GM19468 (cell line): ENCODE data around the gene EDEM2.
"Not testable (repeated sequence)": the region's sequence is repeated elsewhere in the genome, so short reads cannot be mapped to it uniquely, and the experiment has no call there.

Source experiments
- ATAC-seq: cut with Tn5 transposase; IDR thresholded peaks from one replicate; pipeline ENCODE4 v1.9.1; 2021; ENCODE audit warnings: mild to moderate bottlenecking, moderate library complexity, moderate number of reproducible peaks; ENCODE audit not compliant: unreplicated experiment; ENCODE audit errors: extremely low read depth

The EDEM2 gene

DNA sequence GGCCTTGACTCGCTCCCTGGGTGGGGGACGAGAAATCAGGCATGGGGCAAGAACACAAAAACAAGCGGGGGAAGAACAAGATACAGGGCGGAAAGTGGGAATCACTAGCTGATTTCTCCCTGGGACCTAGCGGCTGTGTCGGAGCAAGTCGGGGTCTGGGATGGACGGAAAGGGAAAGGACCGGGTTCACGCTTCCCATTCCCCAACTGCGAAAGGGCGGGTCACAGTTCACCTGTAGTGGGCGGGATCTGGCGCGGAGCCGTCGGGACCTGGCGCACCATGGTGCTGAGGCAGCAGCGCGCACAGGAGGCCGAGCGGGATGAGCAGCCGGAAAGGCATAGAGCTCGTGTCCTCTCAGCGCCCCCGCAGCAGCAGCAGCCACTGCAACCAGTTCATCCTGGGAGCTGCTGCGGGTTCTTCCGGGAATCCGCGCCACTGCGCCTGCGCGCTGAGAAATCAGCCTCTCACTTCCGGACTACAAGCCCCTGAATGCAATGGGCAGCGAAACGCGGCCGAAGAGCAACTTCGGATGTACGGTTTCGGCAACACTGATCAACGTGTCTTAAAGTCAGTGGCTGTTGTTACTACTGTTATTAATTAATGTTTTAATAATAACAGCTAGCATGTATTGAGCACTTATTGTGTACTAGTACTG is at the start of gene EDEM2:
Gene EDEM2, minus strand, starts transcription at position 417 of the 655 bp plus-strand sequence. Its CDS starts 78 bp downstream, at position 339.
- no peak for ATAC-seq

DNA sequence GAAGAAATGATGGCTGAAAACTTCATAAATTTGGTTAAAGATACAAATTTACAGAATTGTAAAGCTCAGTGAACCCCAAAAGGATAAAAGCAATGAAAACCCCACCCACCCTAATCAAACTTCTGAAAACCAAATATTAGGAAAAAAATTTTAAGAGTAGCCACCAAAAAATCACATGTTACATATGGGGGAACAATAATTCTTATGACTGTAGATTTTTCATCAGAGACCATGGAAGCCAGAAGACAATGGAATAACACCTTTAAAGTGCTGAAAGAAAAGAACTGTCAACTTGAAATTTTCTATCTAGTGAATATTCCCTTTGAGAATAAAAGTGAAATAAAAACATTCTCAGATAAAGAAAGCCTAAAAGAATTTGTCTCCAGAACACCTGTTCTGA is 49.2 kb upstream of the EDEM2 start:
- no peak for ATAC-seq

- not testable (repeated sequence) for ATAC-seq
Observed at GRCh38 chr20:35193031-35193791, 46.1 kb upstream of the EDEM2 start.

- no peak for ATAC-seq
Observed at GRCh38 chr20:35192118-35192872, 45.2 kb upstream of the EDEM2 start.

- ATAC-seq: no peak
Observed at GRCh38 chr20:35191419-35192117, 44.4 kb upstream of the EDEM2 start.

DNA sequence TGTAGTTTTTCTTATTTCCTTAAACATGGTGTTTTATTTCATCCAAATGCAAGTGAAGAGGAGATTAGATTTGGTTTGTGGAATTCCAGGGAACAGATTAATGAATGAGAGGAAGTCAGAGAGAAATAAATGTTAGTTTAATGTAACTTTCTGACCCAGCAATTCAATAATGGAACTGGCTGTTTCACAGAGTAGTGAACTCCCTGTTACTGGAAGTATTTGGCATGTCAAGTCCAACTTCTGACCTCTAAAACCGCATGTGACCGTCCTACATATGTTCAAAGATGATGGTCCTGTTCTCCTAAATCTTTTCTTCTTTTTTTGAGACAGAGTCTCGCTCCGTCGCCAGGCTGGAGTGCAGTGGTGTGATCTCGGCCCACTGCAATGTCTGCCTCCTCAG is 43.4 kb upstream of the EDEM2 start:
- ATAC-seq: no peak

DNA sequence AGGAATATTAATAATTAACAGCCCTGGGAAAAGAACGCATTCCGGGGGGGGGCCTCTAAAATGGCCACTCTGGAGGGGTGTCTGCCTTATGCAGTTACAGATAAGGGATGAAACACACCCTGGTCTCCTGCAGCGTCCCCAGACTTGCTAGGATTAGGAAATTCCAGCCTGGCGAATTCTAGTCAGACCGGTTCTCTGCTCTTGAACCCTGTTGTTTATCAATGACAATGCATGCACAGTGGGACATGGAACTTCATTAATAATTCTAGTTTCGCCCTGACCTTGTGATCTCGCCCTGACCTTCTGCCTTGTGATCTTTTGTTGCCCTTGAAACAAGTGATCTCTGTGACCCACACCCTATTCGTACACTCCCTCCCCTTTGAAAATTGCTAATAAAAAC is 42.1 kb upstream of the EDEM2 start:
- ATAC-seq: not testable (repeated sequence)

GRCh38 chr20:35187584-35188190 is 40.6 kb upstream of the EDEM2 start:
- ATAC-seq: no peak

- not testable (repeated sequence) for ATAC-seq
Observed at GRCh38 chr20:35186691-35187289, 39.7 kb upstream of the EDEM2 start.

DNA sequence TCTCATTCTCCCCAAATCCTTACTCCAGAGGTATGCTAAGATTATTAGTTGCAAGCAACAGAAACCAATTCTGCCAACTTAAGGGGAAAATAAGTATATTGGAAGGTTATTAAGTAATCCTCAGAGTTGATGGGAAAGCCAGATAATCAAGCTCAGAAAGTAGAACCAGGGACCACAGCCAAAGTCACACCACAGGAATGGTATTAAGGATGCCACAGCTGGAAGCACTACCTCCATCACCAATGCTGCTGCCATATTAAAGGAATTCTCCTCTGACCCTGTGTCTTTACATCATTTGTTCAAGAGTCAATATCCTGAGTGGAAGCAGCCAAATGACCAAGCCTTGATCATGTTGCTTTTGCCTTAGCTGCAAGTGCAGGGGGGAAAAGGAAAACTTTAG is 34.6 kb upstream of the EDEM2 start:
- no peak for ATAC-seq

DNA sequence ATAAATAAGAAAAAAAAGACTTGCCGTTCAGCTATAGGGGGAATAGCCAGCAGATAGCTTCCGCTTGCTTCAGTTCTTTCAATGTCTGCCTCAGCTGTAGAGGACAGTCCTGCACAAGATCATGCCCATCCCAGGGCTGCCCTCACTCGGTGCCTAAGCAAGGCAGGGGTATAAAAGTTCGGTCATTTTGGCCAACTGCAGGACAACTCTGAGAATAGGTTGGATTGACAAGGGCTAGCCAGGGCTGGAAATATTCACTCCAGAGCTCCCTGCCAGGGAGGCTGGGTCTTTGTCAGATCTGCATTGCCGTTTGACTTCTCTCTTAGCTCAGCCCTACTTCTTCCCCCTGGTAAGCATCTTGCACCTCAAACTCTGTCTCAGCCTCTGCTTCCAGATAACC is 33.1 kb upstream of the EDEM2 start:
- ATAC-seq: no peak

DNA sequence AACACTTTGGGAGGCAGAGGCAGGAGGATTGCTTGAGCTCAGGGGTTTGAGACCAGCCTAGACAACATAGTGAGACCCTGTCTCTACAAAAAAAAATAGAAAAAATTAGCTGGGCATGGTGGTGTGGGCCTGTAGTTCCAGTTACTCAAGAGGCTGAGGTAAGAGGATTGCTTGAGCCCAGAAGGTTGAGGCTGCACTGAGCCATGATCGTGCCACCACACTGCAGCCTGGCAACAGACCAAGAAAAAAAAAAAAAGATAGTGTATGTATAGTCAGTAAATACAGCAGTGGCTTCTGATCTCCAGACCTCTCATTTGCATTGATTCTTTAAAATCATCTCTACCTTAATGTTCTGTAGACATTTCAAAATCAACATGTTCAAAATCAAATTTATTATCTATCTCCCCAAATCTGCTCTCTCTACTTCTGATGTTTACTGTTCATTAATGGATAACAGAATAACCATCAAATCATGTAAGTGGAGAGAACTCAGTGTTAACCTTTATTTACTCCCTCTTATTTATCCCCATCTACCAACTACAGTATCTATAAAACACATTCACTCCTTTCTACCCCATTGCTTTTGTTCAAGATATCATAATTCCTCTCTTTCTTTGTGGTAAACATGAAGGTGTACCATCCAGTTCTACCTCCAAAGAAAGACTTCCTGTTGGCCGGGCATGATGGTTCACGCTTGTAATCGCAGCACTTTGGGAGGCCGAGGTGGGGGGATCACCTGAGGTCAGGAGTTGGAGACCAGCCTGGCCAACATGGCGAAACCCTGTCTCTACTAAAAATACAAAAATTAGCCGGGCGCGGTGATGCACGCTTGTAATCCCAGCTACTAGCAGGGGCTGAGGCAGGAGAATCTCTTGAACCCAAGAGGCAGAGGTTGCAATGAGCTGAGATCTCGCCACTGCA is 32.4 kb upstream of the EDEM2 start:
- ATAC-seq: no peak

DNA sequence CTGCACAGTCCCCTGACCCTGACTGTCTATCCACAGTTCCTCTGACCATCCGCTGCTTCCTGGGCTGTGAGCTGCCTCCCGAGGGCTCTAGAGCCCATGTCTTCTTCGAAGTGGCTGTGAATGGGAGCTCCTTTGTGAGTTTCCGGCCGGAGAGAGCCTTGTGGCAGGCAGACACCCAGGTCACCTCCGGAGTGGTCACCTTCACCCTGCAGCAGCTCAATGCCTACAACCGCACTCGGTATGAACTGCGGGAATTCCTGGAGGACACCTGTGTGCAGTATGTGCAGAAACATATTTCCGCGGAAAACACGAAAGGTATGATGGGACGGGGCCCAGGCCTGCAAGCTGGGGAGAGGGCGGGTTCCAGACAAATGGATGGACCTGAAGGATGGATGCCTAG is 29.0 kb upstream of the EDEM2 start:
- no peak for ATAC-seq

DNA sequence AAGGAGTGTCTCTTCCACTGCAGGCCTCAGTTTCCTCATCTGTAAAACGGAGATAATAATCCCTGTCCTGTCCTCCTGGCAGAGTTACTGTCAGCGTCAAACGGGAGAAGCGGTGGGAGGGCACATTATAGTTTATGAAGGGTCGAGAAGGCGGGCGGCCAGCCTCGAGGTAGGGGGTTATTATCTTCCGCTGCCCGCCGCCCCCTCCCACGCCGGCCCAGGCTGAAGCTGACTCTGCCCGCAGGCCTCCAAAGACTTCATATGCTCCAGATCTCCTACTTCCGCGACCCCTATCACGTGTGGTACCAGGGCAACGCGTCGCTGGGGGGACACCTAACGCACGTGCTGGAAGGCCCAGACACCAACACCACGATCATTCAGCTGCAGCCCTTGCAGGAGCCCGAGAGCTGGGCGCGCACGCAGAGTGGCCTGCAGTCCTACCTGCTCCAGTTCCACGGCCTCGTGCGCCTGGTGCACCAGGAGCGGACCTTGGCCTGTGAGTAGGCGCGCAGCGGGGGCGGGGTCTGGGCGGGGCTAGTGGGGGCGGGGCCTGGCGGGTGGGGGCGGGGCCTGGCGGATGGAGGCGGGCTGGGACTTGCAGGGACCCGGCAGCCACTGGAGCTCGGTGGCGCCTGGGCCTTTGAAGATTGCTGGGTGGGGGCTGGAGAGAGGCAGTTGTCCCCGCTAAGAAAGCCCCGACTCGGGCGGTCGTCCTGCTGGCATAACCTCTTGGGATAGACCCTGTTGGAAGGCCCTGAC is 27.5 kb upstream of the EDEM2 start:
- no peak for ATAC-seq

- ATAC-seq: no peak
Observed at GRCh38 chr20:35173576-35174192, 26.5 kb upstream of the EDEM2 start.

DNA sequence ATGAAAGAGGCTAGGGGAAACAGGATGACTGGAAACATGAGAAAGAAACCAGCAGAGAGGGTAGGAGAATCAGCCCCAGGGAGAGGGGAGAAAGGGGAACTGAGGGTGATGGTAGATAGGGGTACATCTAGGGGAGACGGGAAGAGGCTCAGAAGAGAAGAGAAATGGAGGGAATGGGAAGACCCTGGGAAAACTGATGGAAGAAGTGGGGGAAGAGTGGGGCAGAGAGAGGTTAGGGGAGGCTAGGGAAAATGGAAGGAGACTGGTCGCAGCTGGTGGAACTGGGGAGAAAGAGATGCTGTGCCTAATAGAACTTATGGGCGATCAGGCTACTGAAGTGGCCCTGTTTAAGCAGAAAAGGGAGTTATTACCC is 25.3 kb upstream of the EDEM2 start:
- no peak for ATAC-seq

DNA sequence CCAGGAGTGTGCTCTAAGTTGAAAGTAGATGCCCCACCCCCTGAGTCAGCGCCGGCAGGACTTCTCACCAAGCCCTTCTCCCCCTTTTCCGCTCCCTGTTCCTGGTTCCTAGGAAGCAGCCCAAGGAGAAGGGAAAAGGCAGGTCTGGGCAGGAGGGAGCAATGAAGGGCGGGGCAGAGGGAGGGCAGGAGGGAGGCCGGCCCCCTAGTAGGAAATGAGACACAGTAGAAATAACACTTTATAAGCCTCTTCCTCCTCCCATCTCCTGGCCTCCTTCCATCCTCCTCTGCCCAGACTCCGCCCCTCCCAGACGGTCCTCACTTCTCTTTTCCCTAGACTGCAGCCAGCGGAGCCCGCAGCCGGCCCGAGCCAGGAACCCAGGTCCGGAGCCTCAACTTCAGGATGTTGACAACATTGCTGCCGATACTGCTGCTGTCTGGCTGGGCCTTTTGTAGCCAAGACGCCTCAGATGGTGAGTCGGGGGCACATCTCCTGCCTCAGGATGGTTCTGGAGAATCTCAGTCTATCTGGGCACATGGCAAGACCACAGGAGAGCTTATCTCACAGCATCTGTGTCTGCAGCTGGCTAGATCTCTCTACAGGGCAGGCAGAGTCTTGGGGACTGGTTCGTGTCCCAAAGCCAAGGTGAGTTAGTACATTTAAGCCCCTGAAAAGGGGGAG is 24.8 kb upstream of the EDEM2 start, which contains the start of gene PROCR:
Gene PROCR, plus strand, starts transcription at position 320 of the 681 bp plus-strand sequence. Its CDS starts 83 bp downstream, at position 403.
- ATAC-seq: no peak
